Nephron (organoid): ENCODE results near the gene SULF2.

Experiments used
- H3K27ac Mint-ChIP-seq, 3 experiments: 2 replicates each; pipeline ENCODE4 v1.8.0; 2020; ENCODE audit warnings: mixed read lengths in 3 of 3, mild to moderate bottlenecking in 2 of 3, moderate library complexity in 1 of 3
- H3K27me3 Mint-ChIP-seq: 2 replicates; pipeline ENCODE4 v1.8.0; 2021; ENCODE audit warnings: low read depth, mild to moderate bottlenecking, moderate library complexity, mixed read lengths
- H3K36me3 Mint-ChIP-seq: 2 replicates; pipeline ENCODE4 v1.8.0; 2020; ENCODE audit warnings: low read depth, mixed read lengths
- H3K4me1 Mint-ChIP-seq: 2 replicates; pipeline ENCODE4 v1.8.0; 2020; ENCODE audit warnings: mixed read lengths
- H3K4me3 Mint-ChIP-seq, 3 experiments: 2 replicates each; pipeline ENCODE4 v1.8.0; 2020; ENCODE audit warnings: mild to moderate bottlenecking in 3 of 3, mixed read lengths in 3 of 3, moderate library complexity in 2 of 3
- H3K9me3 Mint-ChIP-seq: 2 replicates; pipeline ENCODE4 v1.8.0; 2020; ENCODE audit warnings: mixed read lengths
- CTCF ChIP-seq, 3 experiments: fragments of 200-600 bp; sonication (generic); IDR thresholded peaks; one replicate each; pipeline ENCODE4 v1.5.0; 2021; ENCODE audit warnings: antibody characterized with exemption in 3 of 3; ENCODE audit not compliant: unreplicated experiment in 3 of 3

SULF2 gene

GRCh38 chr20:47610945-47611250 is 174.4 kb downstream of the SULF2 start:
- H3K4me1 Mint-ChIP-seq: peaks cover 10% of the 10 kb centered on the region
- no peak for TF ChIP-seq CTCF (IDR thresholded peaks at IDR 0.05; ENCODE audit: unreplicated experiment in 3 of 3)
- peaks cover 4% of the 10 kb centered on the region for H3K36me3 Mint-ChIP-seq
- H3K27ac Mint-ChIP-seq: peak overlapping the region in 1 of 3 experiments; percentile 19
- H3K4me3 Mint-ChIP-seq: no peak overlapping the region
- no peaks in the 10 kb centered on the region for H3K9me3 Mint-ChIP-seq
- H3K27me3 Mint-ChIP-seq: no peaks in the 10 kb centered on the region

GRCh38 chr20:47610247-47610944 is 174.9 kb downstream of the SULF2 start:
- Mint-ChIP-seq H3K4me1 (peaks cover 15% of the 10 kb centered on the region), H3K27me3 (no peaks in the 10 kb centered on the region), H3K4me3 (no peak overlapping the region), H3K27ac (peak overlapping the region in 1 of 3 experiments; percentile 19), H3K36me3 (peaks cover 4% of the 10 kb centered on the region), H3K9me3 (no peaks in the 10 kb centered on the region)
- TF ChIP-seq CTCF (IDR thresholded peaks at IDR 0.05; ENCODE audit: unreplicated experiment in 3 of 3): no peak

GRCh38 chr20:47609001-47609400 is 176.3 kb downstream of the SULF2 start:
- no peak for TF ChIP-seq CTCF (IDR thresholded peaks at IDR 0.05; ENCODE audit: unreplicated experiment in 3 of 3)
- peaks cover 8% of the 10 kb centered on the region for H3K36me3 Mint-ChIP-seq
- H3K4me1 Mint-ChIP-seq: peaks cover 20% of the 10 kb centered on the region
- no peaks in the 10 kb centered on the region for H3K9me3 Mint-ChIP-seq
- H3K27me3 Mint-ChIP-seq: no peaks in the 10 kb centered on the region
- H3K27ac Mint-ChIP-seq: no peak overlapping the region
- no peak overlapping the region for H3K4me3 Mint-ChIP-seq
